ENCODE results near the gene TMEM184A.

GRCh38 chr7:1597066-1597760 lies 41.2 kb upstream of the TMEM184A start:
- TF ChIP-seq CTCF (IDR thresholded peaks at IDR 0.05), result no peak
- no peak for TF ChIP-seq EZH2 (IDR thresholded peaks at IDR 0.05; ENCODE audit: borderline replicate concordance, insufficient read depth, low read depth, low read length, poor library complexity, severe bottlenecking)

Data from B cell (primary cell).